DMS79 treated with DMSO at 0.1 percent for 48 hours (cell line): ENCODE measurements around the gene TMCC3.
"Not testable (repeated sequence)": the region's sequence is repeated elsewhere in the genome, so short reads cannot be mapped to it uniquely, and the experiment has no call there.

ENCODE experiments used
- DNase-seq: peaks from one replicate; lab custom pipeline; 2025; lab: John Stamatoyannopoulos, UW

TMCC3 gene

GRCh38 chr12:94634717-94635116, 15.6 kb downstream of the TMCC3 start:
- DNase-seq = no peak

- no peak for DNase-seq
Observed at GRCh38 chr12:94633401-94633800, 17.0 kb downstream of the TMCC3 start.

DNA sequence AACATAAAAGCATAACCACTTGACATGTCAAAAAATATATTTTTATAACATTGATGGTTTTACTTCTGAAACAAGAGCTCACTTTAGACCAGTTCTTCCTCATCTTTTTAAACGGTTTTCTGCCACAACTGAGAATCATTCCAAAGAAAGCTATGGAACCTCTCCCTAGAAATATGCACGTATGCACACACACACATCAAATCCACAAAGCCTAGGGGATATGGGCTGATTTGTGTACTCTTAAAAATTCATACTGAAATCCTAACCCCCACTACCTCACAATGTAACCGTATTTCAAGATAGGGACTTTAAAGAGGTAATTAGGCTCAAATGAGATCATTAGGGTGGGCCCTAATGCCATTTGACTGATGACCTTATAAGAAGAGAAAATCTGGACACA, 19.3 kb downstream of the TMCC3 start:
- no peak for DNase-seq

GRCh38 chr12:94628819-94629472, 21.4 kb downstream of the TMCC3 start:
- DNase-seq = no peak

- no peak for DNase-seq
Observed at GRCh38 chr12:94628369-94628768, 22.0 kb downstream of the TMCC3 start.

- DNase-seq = no peak
Observed at GRCh38 chr12:94625531-94625930, 24.8 kb downstream of the TMCC3 start.

- DNase-seq = no peak
Observed at GRCh38 chr12:94623161-94623920, 27.0 kb downstream of the TMCC3 start.

DNA sequence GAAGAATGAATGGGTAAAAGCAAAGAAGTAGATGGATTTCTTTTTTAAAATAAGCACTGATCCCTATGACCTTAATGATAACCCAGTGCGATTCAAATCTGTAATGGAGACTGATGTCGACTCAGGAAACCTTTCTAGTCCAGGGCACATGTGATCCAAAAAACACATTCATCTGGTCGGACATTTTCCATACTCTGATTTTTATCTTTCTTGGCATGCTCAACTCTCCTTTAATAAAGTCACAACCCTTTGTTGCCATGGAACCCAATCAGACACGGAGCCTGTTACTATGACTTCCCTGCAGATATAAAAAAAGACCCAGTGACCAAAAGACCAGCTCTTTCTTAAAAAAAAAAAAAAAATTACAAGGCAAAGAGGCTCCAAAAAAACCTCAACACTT, 27.9 kb downstream of the TMCC3 start:
- DNase-seq = no peak

GRCh38 chr12:94621662-94622359, 28.5 kb downstream of the TMCC3 start:
- no peak for DNase-seq

DNA sequence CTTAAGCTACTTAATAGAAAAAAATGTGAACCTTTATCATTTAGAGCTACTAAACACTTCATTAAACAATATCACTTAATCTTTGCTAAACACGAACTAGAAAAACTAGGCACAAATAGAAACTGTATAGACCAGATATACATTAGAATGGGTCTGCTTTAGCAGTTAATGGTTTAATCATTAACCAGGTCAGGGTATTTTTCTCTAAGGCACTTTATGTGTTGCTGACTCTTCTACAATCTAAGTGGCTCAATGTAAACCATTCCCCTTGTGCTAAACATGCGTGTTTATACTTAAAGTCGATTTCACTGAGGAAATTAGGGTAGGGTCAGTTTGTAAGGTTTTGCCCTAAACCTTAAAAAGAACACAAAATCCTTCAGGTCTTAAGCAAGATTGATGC, 29.7 kb downstream of the TMCC3 start:
- no peak for DNase-seq

DNA sequence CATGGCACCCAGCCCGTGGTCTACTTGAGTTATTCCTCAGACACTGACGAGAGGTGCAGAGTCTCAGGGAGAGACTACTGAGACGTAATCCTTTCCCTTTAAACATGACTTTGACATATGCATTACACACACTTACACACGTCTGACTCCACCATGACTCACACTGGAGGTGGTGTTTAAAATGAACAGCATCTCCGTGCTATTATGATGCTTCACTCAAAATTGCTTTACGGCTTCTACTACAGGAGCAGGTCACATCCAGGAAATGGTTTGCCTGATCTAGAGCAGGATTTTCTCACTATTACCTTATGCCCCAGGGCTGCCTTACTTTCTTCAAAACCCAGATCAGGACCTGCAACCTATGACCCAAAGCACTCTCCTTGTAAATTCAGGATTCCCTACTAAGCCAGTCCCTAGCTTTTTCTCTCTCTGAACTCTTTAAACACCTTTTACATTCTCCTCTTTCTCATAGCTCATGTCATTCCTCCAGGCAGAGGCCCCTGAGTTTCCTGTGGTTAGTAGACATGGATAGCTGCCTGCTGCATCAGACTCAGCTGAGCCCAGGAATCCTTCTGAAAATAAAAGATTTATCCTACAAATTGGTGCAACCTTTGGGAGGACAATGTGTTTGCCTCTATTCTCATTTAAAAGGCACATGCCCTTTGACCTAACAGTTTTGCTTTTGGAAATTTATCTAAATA, 31.2 kb downstream of the TMCC3 start:
- DNase-seq = no peak

GRCh38 chr12:94617101-94617500, 33.3 kb downstream of the TMCC3 start:
- DNase-seq = no peak

GRCh38 chr12:94616203-94616729, 34.1 kb downstream of the TMCC3 start:
- no peak for DNase-seq

GRCh38 chr12:94615260-94616181, 34.8 kb downstream of the TMCC3 start:
- no peak for DNase-seq

DNA sequence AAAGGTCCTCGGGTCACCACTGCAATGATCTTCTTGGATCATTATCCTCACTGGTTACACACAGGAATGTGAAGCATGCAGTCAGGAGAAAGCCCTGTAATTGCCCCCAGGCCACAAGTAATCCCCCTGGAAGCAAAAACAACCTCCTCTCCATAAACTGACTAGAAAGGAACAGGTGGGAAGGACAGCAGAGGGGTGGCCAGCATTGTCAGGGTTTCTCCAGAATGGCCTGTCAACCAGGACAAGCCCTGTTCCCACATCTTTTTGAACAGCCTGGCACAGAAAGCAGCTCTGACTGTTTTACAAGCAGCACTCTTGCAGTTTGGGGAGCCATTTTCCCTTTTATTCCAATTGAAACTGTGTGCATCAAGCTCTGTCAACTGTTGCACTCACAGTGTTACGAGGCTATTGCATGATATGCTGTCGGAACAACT, 36.1 kb downstream of the TMCC3 start:
- no peak for DNase-seq

- DNase-seq = no peak
Observed at GRCh38 chr12:94609917-94610443, 40.4 kb downstream of the TMCC3 start.

DNA sequence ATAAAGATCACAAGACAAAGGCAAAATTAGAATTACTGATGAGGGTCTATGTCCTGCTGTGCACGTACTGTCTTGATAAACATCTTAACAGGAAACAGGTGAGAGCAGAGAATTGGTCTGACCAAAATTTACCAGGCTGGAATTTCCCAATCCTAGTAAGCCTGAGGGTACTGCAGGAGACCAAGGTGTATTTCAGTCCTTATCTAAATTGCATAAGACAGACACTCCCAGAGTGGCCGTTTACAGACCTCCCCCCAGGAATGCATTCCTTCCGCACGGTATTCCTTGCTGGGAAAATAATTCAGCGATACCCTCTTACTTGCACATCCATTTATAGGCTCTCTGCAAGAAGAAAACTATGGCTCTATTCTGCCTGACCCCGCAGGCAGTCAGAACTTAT, 43.5 kb downstream of the TMCC3 start:
- not testable (repeated sequence) for DNase-seq

DNA sequence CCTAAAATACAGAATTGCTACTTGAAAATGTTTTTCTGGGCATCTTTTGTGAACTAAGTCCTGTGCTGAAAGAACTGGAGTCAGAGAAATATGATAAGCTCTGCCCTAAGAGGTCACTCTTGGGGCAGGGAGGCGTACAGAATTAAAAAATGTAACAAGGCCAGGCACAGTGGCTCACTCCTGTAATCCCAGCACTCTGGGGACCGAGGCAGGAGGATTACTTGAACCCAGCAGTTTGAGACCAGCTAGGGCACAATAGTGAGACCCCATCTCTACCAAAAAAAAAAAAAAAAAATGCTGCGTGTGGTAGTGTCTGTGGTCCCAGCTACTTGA, 46.0 kb downstream of the TMCC3 start:
- DNase-seq = no peak

GRCh38 chr12:94603434-94604365, 46.7 kb downstream of the TMCC3 start:
- DNase-seq = no peak

DNA sequence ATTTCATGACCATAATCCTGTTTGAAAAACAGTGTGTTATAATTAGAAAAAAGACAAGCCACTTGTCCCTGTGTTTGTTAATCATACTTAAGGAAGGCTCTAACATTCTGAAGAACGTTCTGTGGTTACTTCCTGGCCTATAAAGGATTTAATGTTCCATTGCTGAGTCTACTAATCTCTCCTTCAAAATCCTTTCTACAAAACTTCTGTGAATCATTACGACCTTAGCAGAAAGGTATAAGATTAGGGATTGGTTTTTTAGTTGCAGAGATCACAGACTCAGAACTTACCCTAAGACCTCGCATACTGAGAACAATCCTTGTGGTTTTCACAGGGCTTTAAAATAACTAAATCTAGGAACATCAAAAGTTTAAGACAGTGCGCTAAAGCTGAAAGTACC, 48.3 kb downstream of the TMCC3 start:
- DNase-seq = no peak
